OCI-LY7 (cell line): ENCODE data around the gene SERTAD1. TPM values are rescaled to one million over a fixed set of nuclear protein-coding genes. Genes with fewer than 3 reads are reported as not detected.
"Not testable (repeated sequence)": the region's sequence is repeated elsewhere in the genome, so short reads cannot be mapped to it uniquely, and the experiment has no call there.

Source experiments
- BruUV-seq: library from RNA; stranded (reverse); fragments of 400-500 nt; replicated peaks from 2 replicates; lab custom pipeline; 2021; lab: Mats Ljungman, UMichigan
- CTCF ChIA-PET: fragments of 300-600 bp; sonication (Branson Sonifier 250); formaldehyde crosslinking; loops from one replicate; lab custom pipeline; 2022; ENCODE audit warnings: antibody characterized with exemption; ENCODE audit not compliant: unreplicated experiment; lab: Charles Lee
- POLR2A ChIA-PET: fragments of 300-600 bp; sonication (Branson Sonifier 250); formaldehyde crosslinking; loops from one replicate; lab custom pipeline; 2022; ENCODE audit warnings: antibody characterized with exemption; lab: Charles Lee
- DNase-seq: peaks from one replicate; pipeline ENCODE4 v3.0.0-alpha.2; 2015; ENCODE audit warnings: low spot score
- H2AFZ ChIP-seq: fragments of 200-600 bp; sonication (generic), shearing (Covaris generic); 2 replicates; pipeline ENCODE4 v1.6.1; 2014; ENCODE audit warnings: mild to moderate bottlenecking, antibody characterized with exemption, low read length, moderate library complexity
- H3K27ac ChIP-seq: fragments of 200-600 bp; sonication (generic); 2 replicates; pipeline ENCODE4 v1.5.1; 2014; ENCODE audit warnings: mixed run types, low read depth, mild to moderate bottlenecking, moderate library complexity, low read length, inconsistent platforms; ENCODE audit not compliant: poor library complexity, severe bottlenecking
- H3K36me3 ChIP-seq: fragments of 200-600 bp; sonication (generic); 2 replicates; pipeline ENCODE4 v1.6.1; 2014; ENCODE audit warnings: mild to moderate bottlenecking, antibody characterized with exemption, low read length, moderate library complexity, mixed read lengths; ENCODE audit not compliant: insufficient read depth
- H3K4me1 ChIP-seq: fragments of 200-600 bp; sonication (generic); 2 replicates; pipeline ENCODE4 v1.5.1; 2014; ENCODE audit warnings: mild to moderate bottlenecking, low read length; ENCODE audit not compliant: insufficient read depth, poor library complexity, severe bottlenecking
- H3K4me2 ChIP-seq: fragments of 200-600 bp; sonication (generic); 2 replicates; pipeline ENCODE4 v1.6.1; 2014; ENCODE audit warnings: mild to moderate bottlenecking, low read length
- H3K4me3 ChIP-seq: fragments of 200-600 bp; sonication (generic); 2 replicates; pipeline ENCODE4 v1.5.1; 2014; ENCODE audit warnings: mild to moderate bottlenecking, low read depth, low read length; ENCODE audit not compliant: poor library complexity, severe bottlenecking
- H3K79me2 ChIP-seq: fragments of 200-600 bp; sonication (generic); 2 replicates; pipeline ENCODE4 v1.6.1; 2016; ENCODE audit warnings: low read depth, mild to moderate bottlenecking, low read length, moderate library complexity, mixed read lengths; ENCODE audit not compliant: insufficient read depth
- H3K9me2 ChIP-seq: fragments of 200-600 bp; sonication (generic); 2 replicates; pipeline ENCODE4 v1.6.1; 2016; ENCODE audit warnings: mild to moderate bottlenecking, low read length, mixed read lengths; ENCODE audit not compliant: insufficient read depth
- H3K9me3 ChIP-seq: fragments of 200-600 bp; sonication (generic); 2 replicates; pipeline ENCODE4 v1.6.1; 2014; ENCODE audit warnings: mild to moderate bottlenecking, mixed run types, low read length, mixed read lengths
- H4K20me1 ChIP-seq: fragments of 200-600 bp; sonication (generic); 2 replicates; pipeline ENCODE4 v1.6.1; 2014; ENCODE audit warnings: mild to moderate bottlenecking, antibody characterized with exemption, low read length, moderate library complexity, mixed read lengths; ENCODE audit not compliant: insufficient read depth
- EZH2phosphoT487 ChIP-seq: fragments of 200-600 bp; sonication (generic); IDR thresholded peaks from 2 replicates; pipeline ENCODE4 v1.6.1; 2018; ENCODE audit warnings: low read depth, borderline replicate concordance, mild to moderate bottlenecking, mixed run types, antibody characterized with exemption, low read length, moderate library complexity, mixed read lengths
- intact Hi-C: fragments of 100-400 bp; cut with micrococcal nuclease; formaldehyde crosslinking; loops from one replicate; pipeline ENCODE4 v1.10.0; 2022; ENCODE audit not compliant: unreplicated experiment
- total RNA-seq, 2 experiments: library from RNA; depleted of rRNA in 1 of 2; stranded (reverse); fragments of >200 nt in 1 of 2; shearing (Covaris generic) in 1 of 2; gene quantifications; 2 replicates each; pipeline ENCODE4 v1.2.3, GENCODE V29; 2014 to 2022
- TF ChIP-seq, protein P1 (sequence below): fragments of 200-600 bp; sonication (generic); conservative IDR thresholded peaks from 2 replicates; pipeline ENCODE4 v1.5.1; 2014; ENCODE audit warnings: mild to moderate bottlenecking, antibody characterized with exemption, low read length, moderate library complexity, mixed read lengths

Gene SERTAD1
- total RNA-seq, 2 experiments from 2014 or later: 5.7 to 6.1 TPM

DNA sequence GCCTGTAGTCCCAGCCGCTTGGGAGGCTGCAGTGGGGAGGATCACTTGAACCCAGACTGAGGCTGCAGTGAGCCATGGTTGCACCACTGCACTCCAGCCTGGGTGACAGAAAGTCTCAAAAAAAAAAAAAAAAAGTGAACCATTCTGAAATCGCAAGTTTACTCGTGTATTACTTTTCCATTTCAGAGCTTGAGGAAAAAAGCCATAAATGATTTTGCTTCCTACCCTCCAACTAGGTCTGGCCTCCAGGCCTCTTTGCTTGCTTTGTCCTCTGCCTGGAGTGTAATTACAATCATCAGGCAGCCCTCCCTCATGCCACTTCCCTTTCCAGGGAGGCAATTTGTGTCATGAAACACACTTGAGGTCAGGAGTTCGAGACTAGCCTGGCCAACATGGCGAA lies 31.3 kb upstream of the SERTAD1 start:
- intact Hi-C loops: no loop called here
- ChIA-PET POLR2A (no interaction called here), CTCF (no interaction called here)
- Histone ChIP-seq H3K4me1 (peaks cover 22% of the 10 kb centered on the region), H3K79me2 (no peaks in the 10 kb centered on the region), H3K36me3 (no peaks in the 10 kb centered on the region), H3K9me3 (no peaks in the 10 kb centered on the region), H3K4me3 (no peak overlapping the region), H3K4me2 (no peak overlapping the region), H4K20me1 (no peaks in the 10 kb centered on the region), H2AFZ (no peak overlapping the region), H3K9me2 (no peaks in the 10 kb centered on the region), H3K27ac (no peak overlapping the region)
- no peak for DNase-seq
- TF ChIP-seq, protein P1, sequence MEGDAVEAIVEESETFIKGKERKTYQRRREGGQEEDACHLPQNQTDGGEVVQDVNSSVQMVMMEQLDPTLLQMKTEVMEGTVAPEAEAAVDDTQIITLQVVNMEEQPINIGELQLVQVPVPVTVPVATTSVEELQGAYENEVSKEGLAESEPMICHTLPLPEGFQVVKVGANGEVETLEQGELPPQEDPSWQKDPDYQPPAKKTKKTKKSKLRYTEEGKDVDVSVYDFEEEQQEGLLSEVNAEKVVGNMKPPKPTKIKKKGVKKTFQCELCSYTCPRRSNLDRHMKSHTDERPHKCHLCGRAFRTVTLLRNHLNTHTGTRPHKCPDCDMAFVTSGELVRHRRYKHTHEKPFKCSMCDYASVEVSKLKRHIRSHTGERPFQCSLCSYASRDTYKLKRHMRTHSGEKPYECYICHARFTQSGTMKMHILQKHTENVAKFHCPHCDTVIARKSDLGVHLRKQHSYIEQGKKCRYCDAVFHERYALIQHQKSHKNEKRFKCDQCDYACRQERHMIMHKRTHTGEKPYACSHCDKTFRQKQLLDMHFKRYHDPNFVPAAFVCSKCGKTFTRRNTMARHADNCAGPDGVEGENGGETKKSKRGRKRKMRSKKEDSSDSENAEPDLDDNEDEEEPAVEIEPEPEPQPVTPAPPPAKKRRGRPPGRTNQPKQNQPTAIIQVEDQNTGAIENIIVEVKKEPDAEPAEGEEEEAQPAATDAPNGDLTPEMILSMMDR: no peak
- no peak for TF ChIP-seq EZH2phosphoT487
- no TSS peak for BruUV-seq

DNA sequence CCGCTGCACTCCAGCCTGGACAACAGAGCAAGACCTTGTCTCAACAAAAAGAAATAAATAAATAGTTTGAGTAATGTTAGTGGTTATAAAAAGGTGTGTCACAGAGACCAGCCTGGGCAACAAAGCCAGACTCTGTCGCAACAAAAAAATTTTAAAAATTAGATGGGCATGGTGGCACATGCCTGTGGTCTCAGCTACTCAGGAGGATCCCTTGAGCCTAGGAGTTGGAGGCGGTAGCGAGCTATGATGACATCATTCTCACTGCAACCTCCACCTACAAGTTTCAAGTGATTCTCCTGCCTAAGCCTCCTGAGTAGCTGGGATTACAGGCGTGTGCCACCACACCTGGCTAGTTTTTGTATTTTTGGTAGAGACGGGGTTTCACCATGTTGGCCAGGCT lies 28.2 kb upstream of the SERTAD1 start:
- not testable (repeated sequence) for BruUV-seq

DNA sequence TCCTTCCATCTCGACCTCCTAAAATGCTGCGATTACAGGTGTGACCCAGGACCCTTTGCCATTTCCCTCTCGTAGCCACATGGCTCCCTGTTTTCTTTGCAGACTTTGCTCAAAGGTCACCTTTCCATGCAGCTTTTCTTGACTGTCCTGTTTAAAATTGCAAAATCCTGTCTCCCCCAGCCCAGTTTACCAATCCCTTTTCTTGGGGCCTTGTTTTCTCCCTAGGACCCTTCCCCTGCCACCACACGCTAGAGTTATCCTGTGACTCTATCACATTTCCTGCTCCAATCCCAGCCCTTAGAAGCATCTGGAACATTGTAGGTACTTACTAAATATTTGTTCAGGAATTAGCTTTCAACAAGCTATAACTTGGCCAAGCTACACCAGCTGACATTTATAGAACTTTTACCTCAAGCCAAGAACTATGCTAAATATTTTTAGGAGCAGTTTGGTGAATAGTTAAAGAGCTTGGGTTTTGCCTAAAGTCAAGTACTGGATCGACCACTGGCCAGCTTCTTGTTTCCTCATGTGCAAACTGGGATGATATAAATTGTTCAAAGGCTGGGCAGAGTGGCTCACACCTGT lies 27.5 kb upstream of the SERTAD1 start:
- Histone ChIP-seq H3K9me2 (no peaks in the 10 kb centered on the region), H3K4me3 (no peak overlapping the region), H3K4me1 (no peaks in the 10 kb centered on the region), H3K4me2 (no peak overlapping the region), H3K27ac (no peak overlapping the region), H3K36me3 (peaks cover 3% of the 10 kb centered on the region; the same call in 1 of the 2 replicates), H3K79me2 (no peaks in the 10 kb centered on the region), H2AFZ (no peak overlapping the region), H4K20me1 (no peaks in the 10 kb centered on the region), H3K9me3 (no peaks in the 10 kb centered on the region)
- ChIA-PET CTCF (no interaction called here), POLR2A (interaction anchor here (1.1 to 1.5 kb wide), 2 partner anchors 10 to 42 kb away, joined by 4 read pairs; no protein-coding TSS in a partner anchor)
- intact Hi-C loops: no loop called here
- TF ChIP-seq EZH2phosphoT487: no peak
- TF ChIP-seq, protein P1: no peak
- no peak for DNase-seq
- no TSS peak for BruUV-seq

More for the DNA sequence above, 28.2 kb upstream of the SERTAD1 start:
- POLR2A ChIA-PET: interaction anchor here (1.1 kb wide), 1 partner anchor 43 kb away, joined by 4 read pairs; no protein-coding TSS in a partner anchor
- H3K9me2 ChIP-seq, CTCF ChIA-PET, DNase-seq, H3K4me2 ChIP-seq, H4K20me1 ChIP-seq, H3K4me3 ChIP-seq, H3K9me3 ChIP-seq, H3K36me3 ChIP-seq, H3K27ac ChIP-seq, H3K4me1 ChIP-seq, H3K79me2 ChIP-seq, H2AFZ ChIP-seq, intact Hi-C loops: not testable (repeated sequence)
